GM18873 (cell line): ENCODE results near the gene IGF1R.
"Not testable (repeated sequence)": the region's sequence is repeated elsewhere in the genome, so short reads cannot be mapped to it uniquely, and the experiment has no call there.

ENCODE experiments used
- ATAC-seq: cut with Tn5 transposase; IDR thresholded peaks from one replicate; pipeline ENCODE4 v1.9.1; 2021; ENCODE audit warnings: mild to moderate bottlenecking, moderate library complexity, moderate number of reproducible peaks; ENCODE audit not compliant: unreplicated experiment, low FRiP score

Gene IGF1R

GRCh38 chr15:98950248-98950647, 301.9 kb downstream of the IGF1R start:
- no peak for ATAC-seq

- no peak for ATAC-seq
Observed at GRCh38 chr15:98951004-98951403, 302.7 kb downstream of the IGF1R start.

- no peak for ATAC-seq
Observed at GRCh38 chr15:98951493-98952320, 303.4 kb downstream of the IGF1R start.

GRCh38 chr15:98952381-98952803, 304.1 kb downstream of the IGF1R start:
- peak; percentile 96 for ATAC-seq

- ATAC-seq: no peak
Observed at GRCh38 chr15:98953000-98953787, 304.9 kb downstream of the IGF1R start.

GRCh38 chr15:98953968-98954367, 305.6 kb downstream of the IGF1R start:
- ATAC-seq: no peak

- ATAC-seq: no peak
Observed at GRCh38 chr15:98954411-98954810, 306.1 kb downstream of the IGF1R start.

- no peak for ATAC-seq
Observed at GRCh38 chr15:98955331-98955730, 307.0 kb downstream of the IGF1R start.

- no peak for ATAC-seq
Observed at GRCh38 chr15:98955961-98956723, 307.8 kb downstream of the IGF1R start.

- ATAC-seq: no peak
Observed at GRCh38 chr15:98956796-98957553, 308.6 kb downstream of the IGF1R start.

GRCh38 chr15:98957655-98958054, 309.3 kb downstream of the IGF1R start:
- no peak for ATAC-seq

- no peak for ATAC-seq
Observed at GRCh38 chr15:98958076-98958475, 309.7 kb downstream of the IGF1R start.

GRCh38 chr15:98958918-98959639, 310.7 kb downstream of the IGF1R start:
- no peak for ATAC-seq

- ATAC-seq: no peak
Observed at GRCh38 chr15:98959640-98960007, 311.3 kb downstream of the IGF1R start.

GRCh38 chr15:98960555-98961050, 312.3 kb downstream of the IGF1R start:
- no peak for ATAC-seq

GRCh38 chr15:98963444-98963843, 315.1 kb downstream of the IGF1R start:
- ATAC-seq: no peak

- ATAC-seq: no peak
Observed at GRCh38 chr15:98964466-98965133, 316.3 kb downstream of the IGF1R start.

- ATAC-seq: not testable (repeated sequence)
Observed at GRCh38 chr15:98965134-98965491, 316.8 kb downstream of the IGF1R start.

- no peak for ATAC-seq
Observed at GRCh38 chr15:98965597-98965996, 317.3 kb downstream of the IGF1R start.
